HL-60 (cell line): ENCODE data around the gene GZMM.

ENCODE experiments used
- CTCF ChIP-seq: IDR thresholded peaks from one replicate; pipeline ENCODE4 v1.5.1; 2011; ENCODE audit warnings: low read length, control low read depth, inconsistent platforms; ENCODE audit not compliant: insufficient read depth
- GABPA ChIP-seq: IDR thresholded peaks from 2 replicates; pipeline ENCODE4 v1.6.1; 2012; ENCODE audit warnings: low read depth
- POLR2AphosphoS5 ChIP-seq: IDR thresholded peaks from 2 replicates; pipeline ENCODE4 v1.6.1; 2012; ENCODE audit warnings: low read depth
- REST ChIP-seq: IDR thresholded peaks from 2 replicates; pipeline ENCODE4 v1.6.1; 2012; ENCODE audit warnings: low read depth; ENCODE audit not compliant: insufficient replicate concordance
- SPI1 ChIP-seq: IDR thresholded peaks from 2 replicates; pipeline ENCODE4 v1.6.1; 2012; ENCODE audit warnings: low read depth, mild to moderate bottlenecking, borderline replicate concordance

GRCh38 chr19:501646-502045, 42.2 kb upstream of the GZMM start:
- TF ChIP-seq CTCF = no peak
- no peak for TF ChIP-seq REST
- no peak for TF ChIP-seq SPI1
- no peak for TF ChIP-seq POLR2AphosphoS5
- TF ChIP-seq GABPA = no peak
